Epithelial cell of alveolus of lung (primary cell): ENCODE results near the gene GAGE12C. TPM values are rescaled to one million over a fixed set of nuclear protein-coding genes. Genes with fewer than 3 reads are reported as not detected.

Experiments
- total RNA-seq: library from RNA; depleted of rRNA; stranded (reverse); fragments of >200 nt; gene quantifications from 2 replicates; pipeline ENCODE4 v1.2.1, GENCODE V29; 2015

The GAGE12C gene, protein sequence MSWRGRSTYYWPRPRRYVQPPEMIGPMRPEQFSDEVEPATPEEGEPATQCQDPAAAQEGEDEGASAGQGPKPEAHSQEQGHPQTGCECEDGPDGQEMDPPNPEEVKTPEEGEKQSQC
- not detected in 2 replicates for total RNA-seq

DNA sequence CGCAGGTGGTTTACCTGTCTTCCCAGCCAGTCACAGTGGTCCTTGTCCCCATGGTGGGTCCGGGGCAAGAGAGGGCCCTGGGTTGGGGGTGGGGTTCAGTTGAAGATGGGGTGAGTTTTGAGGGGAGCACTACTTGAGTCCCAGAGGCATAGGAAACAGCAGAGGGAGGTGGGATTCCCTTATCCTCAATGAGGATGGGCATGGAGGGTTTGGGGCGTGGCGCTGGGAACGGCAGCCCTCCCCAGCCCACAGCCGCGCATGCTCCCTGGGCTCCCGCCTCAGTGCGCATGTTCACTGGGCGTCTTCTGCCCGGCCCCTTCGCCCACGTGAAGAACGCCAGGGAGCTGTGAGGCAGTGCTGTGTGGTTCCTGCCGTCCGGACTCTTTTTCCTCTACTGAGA is at the start of gene GAGE12C:
TSS of gene GAGE12C (plus strand) at position 301 of the 400 bp plus-strand sequence. CDS start 1,155 bp downstream, outside the sequence.

DNA sequence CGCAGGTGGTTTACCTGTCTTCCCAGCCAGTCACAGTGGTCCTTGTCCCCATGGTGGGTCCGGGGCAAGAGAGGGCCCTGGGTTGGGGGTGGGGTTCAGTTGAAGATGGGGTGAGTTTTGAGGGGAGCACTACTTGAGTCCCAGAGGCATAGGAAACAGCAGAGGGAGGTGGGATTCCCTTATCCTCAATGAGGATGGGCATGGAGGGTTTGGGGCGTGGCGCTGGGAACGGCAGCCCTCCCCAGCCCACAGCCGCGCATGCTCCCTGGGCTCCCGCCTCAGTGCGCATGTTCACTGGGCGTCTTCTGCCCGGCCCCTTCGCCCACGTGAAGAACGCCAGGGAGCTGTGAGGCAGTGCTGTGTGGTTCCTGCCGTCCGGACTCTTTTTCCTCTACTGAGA is 9.5 kb downstream of the GAGE12C start, which contains the start of gene GAGE12D:
TSS of gene GAGE12D (plus strand) at position 301 of the 400 bp plus-strand sequence. CDS start 1,155 bp downstream, outside the sequence.

DNA sequence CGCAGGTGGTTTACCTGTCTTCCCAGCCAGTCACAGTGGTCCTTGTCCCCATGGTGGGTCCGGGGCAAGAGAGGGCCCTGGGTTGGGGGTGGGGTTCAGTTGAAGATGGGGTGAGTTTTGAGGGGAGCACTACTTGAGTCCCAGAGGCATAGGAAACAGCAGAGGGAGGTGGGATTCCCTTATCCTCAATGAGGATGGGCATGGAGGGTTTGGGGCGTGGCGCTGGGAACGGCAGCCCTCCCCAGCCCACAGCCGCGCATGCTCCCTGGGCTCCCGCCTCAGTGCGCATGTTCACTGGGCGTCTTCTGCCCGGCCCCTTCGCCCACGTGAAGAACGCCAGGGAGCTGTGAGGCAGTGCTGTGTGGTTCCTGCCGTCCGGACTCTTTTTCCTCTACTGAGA is 19.0 kb downstream of the GAGE12C start, which contains the start of gene GAGE12E:
TSS of gene GAGE12E (plus strand) at position 301 of the 400 bp plus-strand sequence. CDS start 1,155 bp downstream, outside the sequence.

GRCh38 chrX:49560542-49560941 is 28.6 kb downstream of the GAGE12C start, which contains the start of gene GAGE12F:
Gene GAGE12F (plus strand): TSS chrX:49560842. CDS start chrX:49561997, 1,155 bp downstream.

GRCh38 chrX:49570100-49570499 is 38.1 kb downstream of the GAGE12C start, which contains the start of gene GAGE12G:
Gene GAGE12G (plus strand): TSS chrX:49570400. CDS start chrX:49571555, 1,155 bp downstream.

DNA sequence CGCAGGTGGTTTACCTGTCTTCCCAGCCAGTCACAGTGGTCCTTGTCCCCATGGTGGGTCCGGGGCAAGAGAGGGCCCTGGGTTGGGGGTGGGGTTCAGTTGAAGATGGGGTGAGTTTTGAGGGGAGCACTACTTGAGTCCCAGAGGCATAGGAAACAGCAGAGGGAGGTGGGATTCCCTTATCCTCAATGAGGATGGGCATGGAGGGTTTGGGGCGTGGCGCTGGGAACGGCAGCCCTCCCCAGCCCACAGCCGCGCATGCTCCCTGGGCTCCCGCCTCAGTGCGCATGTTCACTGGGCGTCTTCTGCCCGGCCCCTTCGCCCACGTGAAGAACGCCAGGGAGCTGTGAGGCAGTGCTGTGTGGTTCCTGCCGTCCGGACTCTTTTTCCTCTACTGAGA is 47.7 kb downstream of the GAGE12C start, which contains the start of gene GAGE12H:
TSS of gene GAGE12H (plus strand) at position 301 of the 400 bp plus-strand sequence. CDS start 1,155 bp downstream, outside the sequence.

Other genes starting within 250 kb of the GAGE12C start
- not detected in 2 replicates for gene GAGE10, start 228.5 kb upstream of the GAGE12C start, total RNA-seq
- not detected in 2 replicates for gene GAGE12J, start 210.1 kb upstream of the GAGE12C start, total RNA-seq
- gene GAGE13, start 200.6 kb upstream of the GAGE12C start, total RNA-seq: not detected in 2 replicates
- gene GAGE12D, start 9.6 kb downstream of the GAGE12C start, total RNA-seq: not detected in 2 replicates
- gene GAGE12E, start 19.1 kb downstream of the GAGE12C start, total RNA-seq: not detected in 2 replicates
- gene GAGE12F, start 28.7 kb downstream of the GAGE12C start, total RNA-seq: not detected in 2 replicates
- not detected in 2 replicates for gene GAGE12G, start 38.2 kb downstream of the GAGE12C start, total RNA-seq
- gene GAGE12H, start 47.8 kb downstream of the GAGE12C start, total RNA-seq: not detected in 2 replicates
- gene GAGE2A, start 57.3 kb downstream of the GAGE12C start, total RNA-seq: not detected in 2 replicates
- not detected in 2 replicates for gene GAGE1, start 66.8 kb downstream of the GAGE12C start, total RNA-seq
- not detected in 2 replicates for gene PAGE1, start 163.8 kb downstream of the GAGE12C start, total RNA-seq